GM12874 (cell line): Measurements from ENCODE around the gene LIPC.

ENCODE experiments used
- CTCF ChIP-seq: IDR thresholded peaks from 2 replicates; pipeline ENCODE4 v1.5.1; 2011; ENCODE audit warnings: low read depth, mild to moderate bottlenecking, control low read depth, low read length, moderate library complexity; ENCODE audit not compliant: insufficient read depth

LIPC gene

GRCh38 chr15:58434334-58434875, 2.6 kb downstream of the LIPC start:
- TF ChIP-seq CTCF: no peak

- no peak for TF ChIP-seq CTCF
Observed at GRCh38 chr15:58436552-58436951, 4.8 kb downstream of the LIPC start.

GRCh38 chr15:58437531-58438105, 5.8 kb downstream of the LIPC start:
- no peak for TF ChIP-seq CTCF

GRCh38 chr15:58438111-58438510, 6.3 kb downstream of the LIPC start:
- no peak for TF ChIP-seq CTCF

- TF ChIP-seq CTCF: peak; percentile 40; the same call in 1 of the 2 replicates
Observed at GRCh38 chr15:58438956-58439355, 7.2 kb downstream of the LIPC start.

GRCh38 chr15:58440158-58440910, 8.5 kb downstream of the LIPC start:
- no peak for TF ChIP-seq CTCF

- TF ChIP-seq CTCF: no peak
Observed at GRCh38 chr15:58440922-58441321, 9.1 kb downstream of the LIPC start.
